ENCODE results near the gene NF1.
"Not testable (repeated sequence)": the region's sequence is repeated elsewhere in the genome, so short reads cannot be mapped to it uniquely, and the experiment has no call there.

NF1 gene

GRCh38 chr17:31158746-31159377 is 64.1 kb downstream of the NF1 start:
- peak; percentile 36 for DNase-seq (ENCODE audit: low read depth)
- H3K4me3 ChIP-seq (ENCODE audit: low read depth, low read length) = no peak overlapping the region
- no peak for TF ChIP-seq CTCF (conservative IDR thresholded peaks at IDR 0.05; ENCODE audit: low read depth, low read length)

DNA sequence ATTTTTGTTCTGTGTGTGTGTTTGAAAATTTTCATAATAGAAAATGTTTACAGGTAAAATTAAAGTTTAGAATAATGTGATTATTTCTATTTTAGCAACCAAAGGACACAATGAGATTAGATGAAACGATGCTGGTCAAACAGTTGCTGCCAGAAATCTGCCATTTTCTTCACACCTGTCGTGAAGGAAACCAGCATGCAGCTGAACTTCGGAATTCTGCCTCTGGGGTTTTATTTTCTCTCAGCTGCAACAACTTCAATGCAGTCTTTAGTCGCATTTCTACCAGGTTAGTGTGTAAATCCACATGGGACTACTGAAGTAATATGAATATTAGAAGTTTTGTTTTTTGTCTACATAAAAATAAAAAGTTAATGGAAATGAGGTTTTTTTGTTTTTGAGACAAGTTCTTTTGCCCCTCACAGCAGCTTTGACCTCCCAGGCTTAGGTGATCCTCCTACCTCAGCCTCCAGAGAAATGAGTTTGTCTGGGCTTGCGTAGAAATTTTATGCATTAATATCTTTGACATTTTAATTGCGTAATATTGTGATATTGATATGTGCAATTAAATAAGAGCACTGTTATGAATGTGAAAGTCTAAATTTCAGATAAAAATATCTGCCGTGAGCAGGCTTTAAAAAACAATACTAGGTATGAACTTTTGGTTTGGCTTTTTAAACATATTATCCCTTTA is 68.5 kb downstream of the NF1 start:
- H3K4me3 ChIP-seq (ENCODE audit: low read depth, low read length) = no peak overlapping the region
- no peak for TF ChIP-seq CTCF (conservative IDR thresholded peaks at IDR 0.05; ENCODE audit: low read depth, low read length)
- DNase-seq (ENCODE audit: low read depth) = no peak

DNA sequence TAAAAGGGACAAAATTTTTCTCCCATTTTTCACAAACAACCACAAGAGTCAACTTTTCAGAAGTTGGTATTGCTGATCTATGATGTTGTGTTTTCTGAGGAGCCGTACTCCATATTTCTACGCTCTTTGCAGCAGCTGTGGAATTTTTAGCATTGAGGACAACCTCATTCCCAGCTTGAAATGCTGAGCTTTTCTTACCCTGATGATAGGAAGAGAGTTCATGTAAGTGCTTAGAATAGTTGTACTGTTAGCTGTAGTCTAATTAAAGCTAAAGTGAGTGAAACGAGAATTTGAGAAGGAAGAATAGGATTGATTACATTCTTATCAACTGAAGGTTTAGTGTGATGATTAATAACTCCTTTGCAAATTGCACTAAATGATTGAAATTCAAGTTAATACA is 72.3 kb downstream of the NF1 start:
- H3K4me3 ChIP-seq (ENCODE audit: low read depth, low read length) = no peak overlapping the region
- no peak for DNase-seq (ENCODE audit: low read depth)
- TF ChIP-seq CTCF (conservative IDR thresholded peaks at IDR 0.05; ENCODE audit: low read depth, low read length) = no peak

- TF ChIP-seq CTCF (conservative IDR thresholded peaks at IDR 0.05; ENCODE audit: low read depth, low read length) = no peak
- H3K4me3 ChIP-seq (ENCODE audit: low read depth, low read length) = no peak overlapping the region
- DNase-seq (ENCODE audit: low read depth) = no peak
These were observed 76.9 kb downstream of the NF1 start for GRCh38 chr17:31171701-31172100.

DNA sequence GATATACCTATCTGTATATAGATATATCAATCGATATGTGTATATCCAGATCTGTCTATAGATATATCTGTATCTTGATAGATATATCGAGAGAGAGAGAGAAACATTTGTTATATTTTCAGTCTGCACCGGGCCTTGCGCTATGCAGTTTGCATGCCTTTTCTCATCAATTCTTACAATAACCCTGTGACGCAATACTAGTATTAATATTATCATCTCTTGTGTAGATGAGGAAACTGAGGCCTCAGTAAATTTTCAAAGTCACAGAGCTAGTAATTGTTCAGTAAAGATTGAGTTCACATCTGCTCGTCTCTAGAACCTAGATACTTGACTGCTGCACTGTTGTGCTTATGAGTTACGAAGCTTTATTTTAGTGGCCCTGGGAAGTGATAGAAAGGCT is 77.6 kb downstream of the NF1 start:
- no peak for TF ChIP-seq CTCF (conservative IDR thresholded peaks at IDR 0.05; ENCODE audit: low read depth, low read length)
- no peak for DNase-seq (ENCODE audit: low read depth)
- no peak overlapping the region for H3K4me3 ChIP-seq (ENCODE audit: low read depth, low read length)

GRCh38 chr17:31174215-31174614 is 79.4 kb downstream of the NF1 start:
- TF ChIP-seq CTCF (conservative IDR thresholded peaks at IDR 0.05; ENCODE audit: low read depth, low read length) = no peak
- DNase-seq (ENCODE audit: low read depth) = no peak
- no peak overlapping the region for H3K4me3 ChIP-seq (ENCODE audit: low read depth, low read length)

DNA sequence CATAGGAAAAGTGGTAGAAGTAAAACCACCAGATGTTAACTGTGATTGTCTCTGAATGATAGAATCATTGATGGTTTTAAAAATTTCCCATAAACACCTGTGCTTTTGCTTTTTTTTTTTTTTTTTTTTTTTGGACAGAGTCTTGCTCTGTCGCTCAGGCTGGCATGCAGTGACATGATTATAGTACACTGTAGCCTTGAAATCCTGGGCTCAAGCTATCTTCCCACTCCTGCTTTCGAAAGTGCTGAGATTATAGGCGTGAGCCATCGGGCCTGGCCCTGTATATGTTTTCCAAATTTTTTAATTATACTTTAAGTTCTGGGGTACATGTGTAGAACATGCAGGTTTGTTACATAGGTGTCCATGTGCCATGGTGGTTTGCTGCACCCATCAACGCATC is 80.5 kb downstream of the NF1 start:
- DNase-seq (ENCODE audit: low read depth) = no peak
- TF ChIP-seq CTCF (conservative IDR thresholded peaks at IDR 0.05; ENCODE audit: low read depth, low read length) = no peak
- H3K4me3 ChIP-seq (ENCODE audit: low read depth, low read length) = no peak overlapping the region

- not testable (repeated sequence) for DNase-seq (ENCODE audit: low read depth); H3K4me3 ChIP-seq (ENCODE audit: low read depth, low read length)
These were observed 81.4 kb downstream of the NF1 start for GRCh38 chr17:31176143-31176542.

DNA sequence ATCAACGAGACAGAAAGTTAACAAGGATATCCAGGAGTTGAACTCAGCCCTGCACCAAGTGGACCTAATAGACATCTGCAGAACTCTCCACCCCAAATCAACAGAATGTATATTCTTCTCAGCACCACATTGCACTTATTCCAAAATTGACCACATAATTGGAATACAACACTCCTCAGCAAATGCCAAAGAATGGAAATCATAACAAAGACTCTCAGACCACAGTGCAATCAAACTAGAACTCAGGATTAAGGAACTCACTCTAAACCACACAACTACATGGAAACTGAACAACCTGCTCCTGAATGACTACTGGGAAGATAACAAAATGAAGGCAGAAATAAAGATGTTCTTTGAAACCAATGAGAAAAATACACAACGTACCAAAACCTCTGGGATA is 84.2 kb downstream of the NF1 start:
- H3K4me3 ChIP-seq (ENCODE audit: low read depth, low read length); DNase-seq (ENCODE audit: low read depth): not testable (repeated sequence)

Measured in choroid plexus epithelial cell (primary cell).